Liver (tissue), 9 donors: ENCODE measurements around the gene TBC1D1. TPM values are rescaled to one million over a fixed set of nuclear protein-coding genes. Genes with fewer than 3 reads are reported as not detected.

Experiments
- DNase-seq: peaks from one replicate; pipeline ENCODE4 v3.0.0-alpha.2; 2017; ENCODE audit warnings: low spot score
- H3K27ac ChIP-seq, 2 donors: one replicate each; pipeline ENCODE4 v1.7.0; 2013; ENCODE audit warnings: inconsistent platforms in 2 of 2, low read length in 2 of 2, control low read depth in 1 of 2, low read depth in 1 of 2, mild to moderate bottlenecking in 1 of 2
- H3K27me3 ChIP-seq, 4 donors: one replicate each; pipeline versions ENCODE4 v1.6.1 to v1.7.0; 2013; ENCODE audit warnings: low read length in 3 of 4, inconsistent platforms in 1 of 4, mild to moderate bottlenecking in 1 of 4, moderate library complexity in 1 of 4; ENCODE audit not compliant: control insufficient read depth in 4 of 4, insufficient read depth in 4 of 4
- H3K36me3 ChIP-seq, 4 donors: one replicate each; pipeline versions ENCODE4 v1.6.1 to v1.7.0; 2013; ENCODE audit warnings: low read length in 3 of 4, mild to moderate bottlenecking in 3 of 4, low read depth in 1 of 4, moderate library complexity in 1 of 4; ENCODE audit not compliant: control insufficient read depth in 4 of 4, insufficient read depth in 3 of 4
- H3K4me1 ChIP-seq, 4 donors: one replicate each; pipeline versions ENCODE4 v1.6.1 to v1.7.0; 2013; ENCODE audit warnings: low read length in 3 of 4, mild to moderate bottlenecking in 3 of 4, moderate library complexity in 1 of 4; ENCODE audit not compliant: control insufficient read depth in 4 of 4, insufficient read depth in 4 of 4
- H3K4me3 ChIP-seq, 3 donors: one replicate each; pipeline versions ENCODE4 v1.6.1 to v1.7.0; 2013; ENCODE audit warnings: low read length in 3 of 3, control low read depth in 1 of 3, low read depth in 1 of 3, mild to moderate bottlenecking in 1 of 3
- H3K9ac ChIP-seq, 2 donors: one replicate each; pipeline ENCODE4 v1.7.0; 2013; ENCODE audit warnings: low read length in 2 of 2, mild to moderate bottlenecking in 2 of 2, moderate library complexity in 2 of 2, control low read depth in 1 of 2, low read depth in 1 of 2
- H3K9me3 ChIP-seq, 4 donors: one replicate each; pipeline versions ENCODE4 v1.6.1 to v1.7.0; 2013; ENCODE audit warnings: low read length in 3 of 4; ENCODE audit not compliant: control insufficient read depth in 4 of 4
- EGR1 ChIP-seq, 2 donors: IDR thresholded peaks; 2 replicates each; pipeline ENCODE4 v1.6.1; 2016 to 2018; ENCODE audit warnings: antibody characterized with exemption in 2 of 2, low read depth in 2 of 2
- FOXA1 ChIP-seq: IDR thresholded peaks from 2 replicates; pipeline ENCODE4 v1.6.1; 2016; ENCODE audit warnings: antibody characterized with exemption
- GABPA ChIP-seq, 2 donors: IDR thresholded peaks in 1 of 2; conservative IDR thresholded peaks in 1 of 2; 2 replicates each; pipeline ENCODE4 v1.6.1; 2016; ENCODE audit warnings: antibody characterized with exemption in 2 of 2, mild to moderate bottlenecking in 1 of 2, moderate library complexity in 1 of 2
- HNF4A ChIP-seq, 2 donors: conservative IDR thresholded peaks; 2 replicates each; pipeline ENCODE4 v1.6.1; 2016; ENCODE audit warnings: antibody characterized with exemption in 2 of 2, mild to moderate bottlenecking in 2 of 2
- NR2F2 ChIP-seq: IDR thresholded peaks from 2 replicates; pipeline ENCODE4 v1.6.1; 2016; ENCODE audit warnings: antibody characterized with exemption
- RAD21 ChIP-seq, 2 donors: IDR thresholded peaks; 2 replicates each; pipeline ENCODE4 v1.6.1; 2016; ENCODE audit warnings: antibody characterized with exemption in 2 of 2, mild to moderate bottlenecking in 2 of 2
- RXRA ChIP-seq, 2 donors: IDR thresholded peaks; 2 replicates each; pipeline ENCODE4 v1.6.1; 2017 to 2018; ENCODE audit warnings: antibody characterized with exemption in 2 of 2, mild to moderate bottlenecking in 1 of 2
- SP1 ChIP-seq: IDR thresholded peaks from 2 replicates; pipeline ENCODE4 v1.6.1; 2018; ENCODE audit warnings: antibody characterized with exemption, mild to moderate bottlenecking
- TAF1 ChIP-seq: conservative IDR thresholded peaks from 2 replicates; pipeline ENCODE4 v1.6.1; 2016; ENCODE audit warnings: antibody characterized with exemption, mild to moderate bottlenecking
- WGBS: extraction: QIAGEN DNeasy Blood & Tissue Kit; methylation state at CpG from one replicate; pipeline ENCODE4 v1.1.7; 2013; 5-methylcytosine and 5-hydroxymethylcytosine counted together
- polyA plus RNA-seq, 2 donors: library from polyadenylated mRNA; stranded (reverse) in 1 of 2; unstranded in 1 of 2; fragments of 200-250 nt in 1 of 2; fragments of >200 nt in 1 of 2; fragmentation: Nextera tagmentation in 1 of 2; extraction: Ambion mirVana in 1 of 2; gene quantifications; one replicate each; pipeline versions ENCODE4 v1.2.1 to v1.2.3, GENCODE V29; 2013 to 2015
- total RNA-seq, 2 donors: library from RNA; depleted of rRNA; stranded (reverse); fragments of >200 nt; gene quantifications; one replicate each; pipeline ENCODE4 v1.2.3, GENCODE V29; 2014
- TF ChIP-seq, protein P1 (sequence below): IDR thresholded peaks from 2 replicates; pipeline ENCODE4 v1.6.1; 2016; ENCODE audit warnings: antibody characterized with exemption
- TF ChIP-seq, protein P2 (sequence below): IDR thresholded peaks from 2 replicates; pipeline ENCODE4 v1.6.1; 2016; ENCODE audit warnings: antibody characterized with exemption, mild to moderate bottlenecking
- TF ChIP-seq, protein P3 (sequence below): IDR thresholded peaks from 2 replicates; pipeline ENCODE4 v1.6.1; 2016; ENCODE audit warnings: antibody characterized with exemption
- TF ChIP-seq, protein P4 (sequence below): IDR thresholded peaks from 2 replicates; pipeline ENCODE4 v1.6.1; 2016; ENCODE audit warnings: antibody characterized with exemption
- donor health status: healthy.
- donor health status: healthy.
- donor health status: healthy.
- donor health status: healthy.
- donor health status: healthy.

TBC1D1 gene
- total and polyA plus RNA-seq, 4 donors = 15.6 to 41.4 (median 20.9) TPM

DNA sequence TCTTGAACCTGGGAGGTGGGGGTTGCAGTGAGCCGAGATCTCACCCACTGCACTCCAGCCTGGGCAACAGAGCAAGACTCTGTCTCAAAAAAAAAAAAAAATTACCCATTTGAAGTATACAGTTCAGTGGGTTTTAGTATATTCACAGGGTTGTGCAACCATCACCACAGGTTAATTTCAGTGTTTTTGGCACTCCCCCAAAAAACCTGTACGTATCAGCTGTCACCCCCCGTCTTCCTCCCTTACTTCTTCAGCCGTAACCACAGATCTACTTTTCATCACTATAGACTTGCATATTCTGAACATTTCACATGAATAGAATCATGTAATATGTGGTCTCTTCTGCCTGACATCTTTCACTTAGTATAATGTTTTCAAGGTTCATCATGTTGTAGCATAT, 57.7 kb downstream of the TBC1D1 start (continued):
- no peak for TF ChIP-seq GABPA (IDR thresholded peaks at IDR 0.05 in 1 of 2, conservative IDR thresholded peaks at IDR 0.05 in 1 of 2)

DNA sequence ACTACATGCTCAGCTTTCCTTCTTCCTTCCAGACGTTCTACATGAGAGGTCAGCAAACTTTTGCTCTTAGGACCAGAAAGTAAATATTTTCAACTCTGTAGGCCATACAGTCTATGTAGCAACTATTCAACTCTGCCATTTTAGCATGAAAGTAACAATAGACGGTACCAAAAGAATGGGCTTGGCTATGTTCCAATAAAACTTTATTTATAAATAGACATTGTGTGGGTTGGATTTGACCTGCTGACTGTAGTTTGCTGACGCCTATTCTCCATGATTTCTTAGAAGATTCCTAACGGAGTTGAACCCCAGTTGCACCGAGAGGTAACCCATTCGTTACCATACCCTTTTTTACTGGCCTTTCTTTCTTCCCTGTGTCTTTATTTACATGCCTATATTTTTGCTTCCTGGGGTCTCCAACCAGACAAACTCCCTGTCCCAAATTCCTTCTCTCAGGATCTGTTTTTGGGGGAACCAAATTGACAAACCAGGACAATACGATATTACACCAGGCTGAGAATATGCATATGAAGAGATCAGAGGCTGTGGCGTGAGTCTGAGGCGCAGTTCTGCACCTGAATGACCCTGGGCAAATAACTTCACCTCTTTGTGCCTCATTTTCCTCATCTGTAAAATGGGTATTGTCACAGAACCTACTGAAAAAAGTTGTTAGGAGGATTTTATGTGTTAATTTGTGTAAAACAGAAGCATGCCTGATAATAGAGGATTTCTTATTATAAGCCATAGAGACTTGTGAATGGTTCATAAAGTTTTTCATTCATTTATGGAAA, 58.9 kb downstream of the TBC1D1 start:
- no peaks in the 10 kb centered on the region for H3K36me3 ChIP-seq
- H3K9ac ChIP-seq = no peak overlapping the region
- no peaks in the 10 kb centered on the region for H3K27me3 ChIP-seq
- H3K27ac ChIP-seq = no peak overlapping the region
- H3K9me3 ChIP-seq = no peaks in the 10 kb centered on the region
- H3K4me1 ChIP-seq = peaks cover 0 to 7% (median 0%) of the 10 kb centered on the region in 4 donors
- H3K4me3 ChIP-seq = no peak overlapping the region
- DNase-seq = no peak
- WGBS = 88% methylated on average over 9 of the region's 9 CpGs
- TF ChIP-seq TAF1 (no peak), GABPA (IDR thresholded peaks at IDR 0.05 in 1 of 2, conservative IDR thresholded peaks at IDR 0.05 in 1 of 2) (no peak), NR2F2 (no peak), RAD21 (IDR thresholded peaks at IDR 0.05) (no peak), RXRA (IDR thresholded peaks at IDR 0.05) (no peak), FOXA1 (no peak), EGR1 (IDR thresholded peaks at IDR 0.05; ENCODE audit: low read depth in 2 of 2) (no peak), HNF4A (conservative IDR thresholded peaks at IDR 0.05) (no peak), SP1 (no peak)
- TF ChIP-seq, protein P1, sequence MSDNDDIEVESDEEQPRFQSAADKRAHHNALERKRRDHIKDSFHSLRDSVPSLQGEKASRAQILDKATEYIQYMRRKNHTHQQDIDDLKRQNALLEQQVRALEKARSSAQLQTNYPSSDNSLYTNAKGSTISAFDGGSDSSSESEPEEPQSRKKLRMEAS = no peak
- TF ChIP-seq, protein P2, sequence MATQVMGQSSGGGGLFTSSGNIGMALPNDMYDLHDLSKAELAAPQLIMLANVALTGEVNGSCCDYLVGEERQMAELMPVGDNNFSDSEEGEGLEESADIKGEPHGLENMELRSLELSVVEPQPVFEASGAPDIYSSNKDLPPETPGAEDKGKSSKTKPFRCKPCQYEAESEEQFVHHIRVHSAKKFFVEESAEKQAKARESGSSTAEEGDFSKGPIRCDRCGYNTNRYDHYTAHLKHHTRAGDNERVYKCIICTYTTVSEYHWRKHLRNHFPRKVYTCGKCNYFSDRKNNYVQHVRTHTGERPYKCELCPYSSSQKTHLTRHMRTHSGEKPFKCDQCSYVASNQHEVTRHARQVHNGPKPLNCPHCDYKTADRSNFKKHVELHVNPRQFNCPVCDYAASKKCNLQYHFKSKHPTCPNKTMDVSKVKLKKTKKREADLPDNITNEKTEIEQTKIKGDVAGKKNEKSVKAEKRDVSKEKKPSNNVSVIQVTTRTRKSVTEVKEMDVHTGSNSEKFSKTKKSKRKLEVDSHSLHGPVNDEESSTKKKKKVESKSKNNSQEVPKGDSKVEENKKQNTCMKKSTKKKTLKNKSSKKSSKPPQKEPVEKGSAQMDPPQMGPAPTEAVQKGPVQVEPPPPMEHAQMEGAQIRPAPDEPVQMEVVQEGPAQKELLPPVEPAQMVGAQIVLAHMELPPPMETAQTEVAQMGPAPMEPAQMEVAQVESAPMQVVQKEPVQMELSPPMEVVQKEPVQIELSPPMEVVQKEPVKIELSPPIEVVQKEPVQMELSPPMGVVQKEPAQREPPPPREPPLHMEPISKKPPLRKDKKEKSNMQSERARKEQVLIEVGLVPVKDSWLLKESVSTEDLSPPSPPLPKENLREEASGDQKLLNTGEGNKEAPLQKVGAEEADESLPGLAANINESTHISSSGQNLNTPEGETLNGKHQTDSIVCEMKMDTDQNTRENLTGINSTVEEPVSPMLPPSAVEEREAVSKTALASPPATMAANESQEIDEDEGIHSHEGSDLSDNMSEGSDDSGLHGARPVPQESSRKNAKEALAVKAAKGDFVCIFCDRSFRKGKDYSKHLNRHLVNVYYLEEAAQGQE = no peak
- TF ChIP-seq, protein P3, sequence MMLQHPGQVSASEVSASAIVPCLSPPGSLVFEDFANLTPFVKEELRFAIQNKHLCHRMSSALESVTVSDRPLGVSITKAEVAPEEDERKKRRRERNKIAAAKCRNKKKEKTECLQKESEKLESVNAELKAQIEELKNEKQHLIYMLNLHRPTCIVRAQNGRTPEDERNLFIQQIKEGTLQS = no peak
- TF ChIP-seq, protein P4, sequence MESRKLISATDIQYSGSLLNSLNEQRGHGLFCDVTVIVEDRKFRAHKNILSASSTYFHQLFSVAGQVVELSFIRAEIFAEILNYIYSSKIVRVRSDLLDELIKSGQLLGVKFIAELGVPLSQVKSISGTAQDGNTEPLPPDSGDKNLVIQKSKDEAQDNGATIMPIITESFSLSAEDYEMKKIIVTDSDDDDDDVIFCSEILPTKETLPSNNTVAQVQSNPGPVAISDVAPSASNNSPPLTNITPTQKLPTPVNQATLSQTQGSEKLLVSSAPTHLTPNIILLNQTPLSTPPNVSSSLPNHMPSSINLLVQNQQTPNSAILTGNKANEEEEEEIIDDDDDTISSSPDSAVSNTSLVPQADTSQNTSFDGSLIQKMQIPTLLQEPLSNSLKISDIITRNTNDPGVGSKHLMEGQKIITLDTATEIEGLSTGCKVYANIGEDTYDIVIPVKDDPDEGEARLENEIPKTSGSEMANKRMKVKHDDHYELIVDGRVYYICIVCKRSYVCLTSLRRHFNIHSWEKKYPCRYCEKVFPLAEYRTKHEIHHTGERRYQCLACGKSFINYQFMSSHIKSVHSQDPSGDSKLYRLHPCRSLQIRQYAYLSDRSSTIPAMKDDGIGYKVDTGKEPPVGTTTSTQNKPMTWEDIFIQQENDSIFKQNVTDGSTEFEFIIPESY = no peak
